PC-9 (cell line): Measurements from ENCODE around the gene VPS16.

Experiments
- CTCF ChIP-seq: fragments of 200-600 bp; sonication (generic); conservative IDR thresholded peaks from 2 replicates; pipeline ENCODE4 v1.6.1; 2017; ENCODE audit warnings: mixed run types, antibody characterized with exemption, mild to moderate bottlenecking, moderate library complexity
- EZH2 ChIP-seq: fragments of 200-600 bp; sonication (generic); IDR thresholded peaks from 2 replicates; pipeline ENCODE4 v1.8.0; 2017; ENCODE audit warnings: antibody characterized with exemption, low read depth

- TF ChIP-seq CTCF (no peak), EZH2 (no peak)
These were observed 63.1 kb downstream of the VPS16 start for GRCh38 chr20:2903686-2904085.
